Measurements from ENCODE around the gene ABLIM2. TPM values are rescaled to one million over a fixed set of nuclear protein-coding genes. Genes with fewer than 3 reads are reported as not detected.

The ABLIM2 gene
- total and polyA plus RNA-seq, 2 of the 4 experiments (the other 2 are of a cell fraction), result under 0.01 to 0.10 TPM

DNA sequence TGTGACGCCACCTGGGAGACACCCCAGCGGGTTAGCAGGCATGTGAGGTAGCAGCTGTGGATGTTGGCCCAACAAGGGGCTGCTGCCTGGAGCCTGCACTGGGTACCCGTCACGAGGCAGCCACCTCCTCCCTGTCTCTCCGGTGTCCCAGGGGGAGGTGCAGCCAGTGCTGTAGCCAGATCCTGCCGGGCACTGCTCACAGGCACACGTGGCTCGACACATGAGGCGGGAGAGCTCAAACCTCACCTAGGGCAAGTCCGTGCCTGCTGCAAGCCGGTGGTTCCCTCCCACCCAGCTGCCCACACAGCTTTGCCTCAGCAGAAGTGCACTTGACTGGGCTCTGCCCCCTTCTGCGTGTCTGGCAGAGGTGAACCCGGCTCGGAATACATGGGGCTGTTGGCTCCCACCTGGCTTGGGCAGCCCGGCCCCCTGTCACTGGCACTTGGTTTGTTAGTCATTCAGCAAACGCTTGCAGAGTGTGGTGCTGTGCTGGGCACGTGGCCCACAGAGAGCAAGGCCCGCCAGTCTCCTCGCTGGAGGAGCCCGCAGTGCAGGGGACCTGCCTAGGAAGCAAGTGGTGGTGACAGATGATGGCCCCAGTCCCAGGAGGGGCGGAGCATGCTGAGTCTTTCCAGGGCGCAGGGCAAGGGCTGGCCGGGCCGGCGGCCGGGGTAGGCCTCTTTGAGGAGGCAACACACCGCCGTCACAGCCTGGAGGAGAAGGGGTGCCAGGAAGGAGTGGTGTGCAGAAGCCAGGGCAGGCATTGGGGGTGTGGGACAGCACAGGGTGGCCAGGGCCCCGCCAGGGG lies 30.3 kb upstream of the ABLIM2 start:
- H3K9ac ChIP-seq (ENCODE audit: low read depth, low read length), result no peak overlapping the region
- no peaks in the 10 kb centered on the region for H3K9me3 ChIP-seq (ENCODE audit: control insufficient read depth, insufficient read depth, low read length)
- peak overlapping the region; percentile 31 for H2AK9ac ChIP-seq (replicated peaks; ENCODE audit: low read depth, low read length, poor library complexity)
- H3K27me3 ChIP-seq (ENCODE audit: control insufficient read depth, insufficient read depth, low read length), result peaks cover 6% of the 10 kb centered on the region; the same call in 1 of the 2 replicates
- no peak overlapping the region for H2BK5ac ChIP-seq (ENCODE audit: low read depth, low read length, poor library complexity, severe bottlenecking)
- H3K14ac ChIP-seq (replicated peaks; ENCODE audit: low read depth, low read length), result no peak overlapping the region
- H3K36me3 ChIP-seq (ENCODE audit: control insufficient read depth, insufficient read depth, low read length), result no peaks in the 10 kb centered on the region
- BruUV-seq (replicated peaks), result no TSS peak
- H3K4me3 ChIP-seq (ENCODE audit: insufficient read depth, low read depth, low read length), result no peak overlapping the region
- peaks cover 6% of the 10 kb centered on the region; the same call in 1 of the 2 replicates for H3K4me1 ChIP-seq (ENCODE audit: control insufficient read depth, insufficient read depth, low read length)
- no peaks in the 10 kb centered on the region for H4K20me1 ChIP-seq (ENCODE audit: insufficient read depth, low read length)
- ChIA-PET CTCF (interaction anchor here (1.1 to 1.5 kb wide), 2 partner anchors 10 to 12 kb away, joined by 4 to 5 read pairs; partner anchors contain the start of gene SH3TC1), POLR2A (ENCODE audit: unreplicated experiment) (no interaction called here)
- H3K27ac ChIP-seq (ENCODE audit: insufficient read depth, low read length), result no peak overlapping the region
- H2AFZ ChIP-seq (replicated peaks; ENCODE audit: low read length, poor library complexity), result peak overlapping the region; percentile 46
- intact Hi-C loops (cut with micrococcal nuclease) (no loop called here), in situ Hi-C loops (cut with MboI; ENCODE audit: low sequenced_read_pairs) (no loop called here), dilution Hi-C loops (cut with HindIII; ENCODE audit: low sequenced_read_pairs, unreplicated experiment) (no loop called here)
- 63% methylated on average over 11 of the region's 29 CpGs; no CpG with 5 or more reads in 1 of the 2 experiments for WGBS, 2 experiments (ENCODE audit: extremely low coverage in 2 of 2, insufficient read length in 1 of 2)
- no peak overlapping the region for H2BK15ac ChIP-seq (ENCODE audit: low read depth, low read length)
- H4K5ac ChIP-seq (ENCODE audit: low read depth, low read length), result no peak overlapping the region
- H3K23ac ChIP-seq (ENCODE audit: low read depth, low read length), result no peak overlapping the region
- no peak overlapping the region for H2AK5ac ChIP-seq (ENCODE audit: low read depth, low read length)
- ATAC-seq (ENCODE audit: low read depth) (peak; percentile 18; the same call in 1 of the 2 replicates), DNase-seq (no peak)
- no peak overlapping the region for H3K56ac ChIP-seq (ENCODE audit: extremely low read depth, insufficient read depth, low read length)
- H2BK120ac ChIP-seq (ENCODE audit: low read depth, low read length), result no peak overlapping the region
- no peaks in the 10 kb centered on the region for H3K9me1 ChIP-seq (ENCODE audit: insufficient read depth, low read length)
- no peak overlapping the region for H4K91ac ChIP-seq (ENCODE audit: insufficient read depth, low read depth, low read length)
- H4K8ac ChIP-seq (ENCODE audit: low read depth in 2 of 2, low read length in 2 of 2), result no peak overlapping the region
- H3K79me1 ChIP-seq (ENCODE audit: low read depth in 1 of 2, low read length in 2 of 2), result no peaks in the 10 kb centered on the region
- no peak overlapping the region for H3K4ac ChIP-seq (ENCODE audit: low read depth, low read length)
- H3K4me2 ChIP-seq (ENCODE audit: low read depth, low read length), result no peak overlapping the region
- H2BK20ac ChIP-seq (ENCODE audit: low read depth, low read length), result no peak overlapping the region
- H3K18ac ChIP-seq (ENCODE audit: low read depth, low read length), result no peak overlapping the region
- TF ChIP-seq FOS (IDR thresholded peaks at IDR 0.05; ENCODE audit: low read depth, low read length) (no peak), MXI1 (IDR thresholded peaks at IDR 0.05; ENCODE audit: borderline replicate concordance, low read depth, low read length) (no peak), CTCF (conservative IDR thresholded peaks at IDR 0.05; ENCODE audit: low read depth, low read length) (no peak), RCOR1 (IDR thresholded peaks at IDR 0.05; ENCODE audit: insufficient replicate concordance, low read length) (no peak), CEBPB (IDR thresholded peaks at IDR 0.05; ENCODE audit: low read depth, low read length) (no peak), CHD1 (IDR thresholded peaks at IDR 0.05; ENCODE audit: low read depth, low read length) (no peak), POLR2A (IDR thresholded peaks at IDR 0.05; ENCODE audit: low read depth, low read length) (no peak), MAZ (IDR thresholded peaks at IDR 0.05; ENCODE audit: borderline replicate concordance, low read depth, low read length) (no peak), RAD21 (IDR thresholded peaks at IDR 0.05; ENCODE audit: low read length) (no peak), SMC3 (IDR thresholded peaks at IDR 0.05; ENCODE audit: low read depth, low read length) (no peak), RFX5 (IDR thresholded peaks at IDR 0.05; ENCODE audit: low read depth, low read length) (no peak), NFE2L2 (IDR thresholded peaks at IDR 0.05; ENCODE audit: low read depth, low read length) (no peak), MAFK (IDR thresholded peaks at IDR 0.05; ENCODE audit: low read depth, low read length) (no peak), ELK1 (IDR thresholded peaks at IDR 0.05; ENCODE audit: borderline replicate concordance, low read depth, low read length) (no peak)
- TF ChIP-seq, protein P1, sequence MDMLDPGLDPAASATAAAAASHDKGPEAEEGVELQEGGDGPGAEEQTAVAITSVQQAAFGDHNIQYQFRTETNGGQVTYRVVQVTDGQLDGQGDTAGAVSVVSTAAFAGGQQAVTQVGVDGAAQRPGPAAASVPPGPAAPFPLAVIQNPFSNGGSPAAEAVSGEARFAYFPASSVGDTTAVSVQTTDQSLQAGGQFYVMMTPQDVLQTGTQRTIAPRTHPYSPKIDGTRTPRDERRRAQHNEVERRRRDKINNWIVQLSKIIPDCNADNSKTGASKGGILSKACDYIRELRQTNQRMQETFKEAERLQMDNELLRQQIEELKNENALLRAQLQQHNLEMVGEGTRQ (IDR thresholded peaks at IDR 0.05; ENCODE audit: low read depth, low read length), result no peak
